Measurements from ENCODE around the gene SHROOM3.

Gene SHROOM3

DNA sequence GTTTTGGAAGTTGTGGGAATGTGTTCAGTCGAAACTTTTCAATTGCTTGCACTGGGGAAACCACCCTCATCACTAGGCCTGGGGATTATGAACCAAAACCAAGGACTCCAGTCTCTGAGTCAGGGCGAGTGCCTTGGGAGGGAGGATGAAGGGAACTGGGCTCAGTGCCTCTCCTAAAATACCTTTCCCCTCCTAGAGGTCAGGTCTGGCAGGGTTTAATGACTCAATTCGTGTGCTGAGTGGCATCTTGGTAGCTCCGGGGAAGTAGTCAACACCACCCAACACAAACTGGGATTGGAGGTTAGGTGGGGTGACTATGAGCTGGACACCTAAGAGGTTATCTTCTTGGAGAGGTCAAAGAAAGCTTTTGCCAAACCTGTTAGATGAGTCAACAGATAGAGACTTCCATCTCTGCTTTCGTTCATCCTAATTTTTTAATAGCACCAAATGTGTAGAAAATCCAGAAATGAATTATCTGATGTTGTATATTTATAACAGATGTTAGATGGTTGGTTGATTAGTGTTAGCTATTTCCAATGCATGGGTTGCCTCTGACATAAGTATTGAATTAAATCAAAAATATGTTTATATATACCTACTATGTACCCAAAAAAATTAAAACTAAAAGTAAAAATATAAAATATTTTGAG is 202.8 kb downstream of the SHROOM3 start:
- DNase-seq (ENCODE audit: low spot score): no peak
- TF ChIP-seq, protein P1, sequence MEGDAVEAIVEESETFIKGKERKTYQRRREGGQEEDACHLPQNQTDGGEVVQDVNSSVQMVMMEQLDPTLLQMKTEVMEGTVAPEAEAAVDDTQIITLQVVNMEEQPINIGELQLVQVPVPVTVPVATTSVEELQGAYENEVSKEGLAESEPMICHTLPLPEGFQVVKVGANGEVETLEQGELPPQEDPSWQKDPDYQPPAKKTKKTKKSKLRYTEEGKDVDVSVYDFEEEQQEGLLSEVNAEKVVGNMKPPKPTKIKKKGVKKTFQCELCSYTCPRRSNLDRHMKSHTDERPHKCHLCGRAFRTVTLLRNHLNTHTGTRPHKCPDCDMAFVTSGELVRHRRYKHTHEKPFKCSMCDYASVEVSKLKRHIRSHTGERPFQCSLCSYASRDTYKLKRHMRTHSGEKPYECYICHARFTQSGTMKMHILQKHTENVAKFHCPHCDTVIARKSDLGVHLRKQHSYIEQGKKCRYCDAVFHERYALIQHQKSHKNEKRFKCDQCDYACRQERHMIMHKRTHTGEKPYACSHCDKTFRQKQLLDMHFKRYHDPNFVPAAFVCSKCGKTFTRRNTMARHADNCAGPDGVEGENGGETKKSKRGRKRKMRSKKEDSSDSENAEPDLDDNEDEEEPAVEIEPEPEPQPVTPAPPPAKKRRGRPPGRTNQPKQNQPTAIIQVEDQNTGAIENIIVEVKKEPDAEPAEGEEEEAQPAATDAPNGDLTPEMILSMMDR (IDR thresholded peaks at IDR 0.05; ENCODE audit: borderline replicate concordance, control extremely low read depth, extremely low read depth, insufficient read depth, missing control alignments): no peak
- in situ Hi-C loops (cut with MboI; ENCODE audit: low sequenced_read_pairs, unreplicated experiment): no loop called here

DNA sequence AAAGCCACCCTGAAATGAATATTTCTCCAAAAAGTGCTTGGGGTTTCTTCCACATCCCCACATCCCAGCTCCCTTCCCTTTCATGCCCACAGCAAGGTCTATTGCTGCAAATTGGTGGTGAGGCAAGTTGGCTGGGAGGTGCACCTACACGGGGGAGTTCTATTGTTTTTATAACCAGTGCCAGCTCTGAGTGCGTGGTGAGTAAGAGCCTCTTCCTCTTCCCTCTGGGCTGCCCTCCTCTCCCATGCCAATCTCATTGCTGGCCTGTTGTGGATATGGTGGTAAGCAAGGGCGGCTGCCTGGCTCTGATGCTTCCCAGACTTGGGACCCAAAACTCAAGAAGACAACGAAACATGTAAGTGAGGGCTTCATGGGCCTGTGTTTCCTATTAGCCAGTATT is 204.3 kb downstream of the SHROOM3 start:
- DNase-seq (ENCODE audit: low spot score): no peak
- in situ Hi-C loops (cut with MboI; ENCODE audit: low sequenced_read_pairs, unreplicated experiment): no loop called here
- TF ChIP-seq, protein P1 (IDR thresholded peaks at IDR 0.05; ENCODE audit: borderline replicate concordance, control extremely low read depth, extremely low read depth, insufficient read depth, missing control alignments): no peak

DNA sequence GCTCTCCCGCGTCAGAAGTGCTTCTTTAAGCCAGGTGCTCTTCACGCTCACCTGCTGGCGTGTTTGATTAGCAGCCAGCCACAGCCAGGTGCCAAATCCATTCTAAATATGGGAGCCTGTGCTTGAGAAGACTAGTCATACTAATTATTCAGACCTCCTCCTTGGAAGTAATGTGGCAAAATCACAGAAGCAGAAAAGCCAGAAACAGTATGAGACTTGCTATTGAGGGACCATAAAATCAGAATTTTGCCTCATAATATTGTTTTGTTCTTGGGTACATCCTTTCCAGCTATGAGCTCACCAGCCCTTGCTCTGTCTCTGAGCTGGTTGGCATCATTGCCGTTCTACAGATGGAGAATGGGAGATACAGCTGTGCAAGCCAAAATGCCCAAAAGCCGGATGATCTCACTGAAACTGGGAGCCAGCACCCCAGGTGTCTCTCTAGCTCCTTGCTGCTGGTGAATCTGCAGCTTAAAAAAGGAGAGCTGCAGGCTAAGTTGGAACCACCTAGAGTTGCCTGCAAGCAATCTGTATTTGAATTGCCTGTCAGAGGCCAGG is 205.4 kb downstream of the SHROOM3 start:
- in situ Hi-C loops (cut with MboI; ENCODE audit: low sequenced_read_pairs, unreplicated experiment): no loop called here
- no peak for DNase-seq (ENCODE audit: low spot score)
- TF ChIP-seq, protein P1 (IDR thresholded peaks at IDR 0.05; ENCODE audit: borderline replicate concordance, control extremely low read depth, extremely low read depth, insufficient read depth, missing control alignments): no peak

DNA sequence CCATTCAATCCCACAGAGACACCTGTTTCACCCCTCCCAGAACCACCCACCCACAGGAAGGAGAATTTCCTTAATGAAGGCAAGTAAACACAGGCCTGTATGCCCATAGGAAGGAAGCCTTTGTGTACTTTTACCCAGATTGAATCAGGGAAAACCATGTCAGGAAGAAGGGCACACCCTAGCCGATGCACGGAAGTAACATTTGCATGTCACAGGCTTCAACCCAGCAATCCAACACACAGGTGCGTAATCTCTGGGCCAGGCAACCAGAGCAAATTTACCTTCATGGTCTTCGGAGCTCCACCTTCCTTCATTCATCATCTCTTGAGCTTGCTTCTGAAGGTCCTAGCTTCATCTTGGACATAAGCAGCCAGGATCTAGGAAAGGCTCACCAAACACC is 206.3 kb downstream of the SHROOM3 start:
- DNase-seq (ENCODE audit: low spot score): no peak
- in situ Hi-C loops (cut with MboI; ENCODE audit: low sequenced_read_pairs, unreplicated experiment): no loop called here
- TF ChIP-seq, protein P1 (IDR thresholded peaks at IDR 0.05; ENCODE audit: borderline replicate concordance, control extremely low read depth, extremely low read depth, insufficient read depth, missing control alignments): no peak

DNA sequence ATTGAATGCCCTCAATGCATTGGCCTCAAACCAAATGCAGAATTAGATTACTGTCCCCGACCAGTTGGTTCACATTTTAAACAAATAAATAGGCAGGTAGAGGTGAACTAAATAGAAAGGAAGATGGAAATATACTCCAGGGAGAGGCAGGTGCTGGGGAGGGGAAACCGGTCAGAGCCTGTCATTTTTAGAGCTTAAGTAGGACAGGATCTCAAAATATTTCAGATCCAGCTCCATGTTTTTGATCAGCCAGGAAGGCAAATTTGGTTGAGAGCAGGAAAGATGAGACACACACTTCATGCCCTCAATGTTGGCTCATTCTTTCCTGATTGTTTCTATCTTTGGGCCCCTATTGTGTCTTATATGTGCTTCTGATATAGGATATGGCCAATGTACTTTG is 206.7 kb downstream of the SHROOM3 start:
- TF ChIP-seq, protein P1 (IDR thresholded peaks at IDR 0.05; ENCODE audit: borderline replicate concordance, control extremely low read depth, extremely low read depth, insufficient read depth, missing control alignments): no peak
- no peak for DNase-seq (ENCODE audit: low spot score)
- in situ Hi-C loops (cut with MboI; ENCODE audit: low sequenced_read_pairs, unreplicated experiment): no loop called here

DNA sequence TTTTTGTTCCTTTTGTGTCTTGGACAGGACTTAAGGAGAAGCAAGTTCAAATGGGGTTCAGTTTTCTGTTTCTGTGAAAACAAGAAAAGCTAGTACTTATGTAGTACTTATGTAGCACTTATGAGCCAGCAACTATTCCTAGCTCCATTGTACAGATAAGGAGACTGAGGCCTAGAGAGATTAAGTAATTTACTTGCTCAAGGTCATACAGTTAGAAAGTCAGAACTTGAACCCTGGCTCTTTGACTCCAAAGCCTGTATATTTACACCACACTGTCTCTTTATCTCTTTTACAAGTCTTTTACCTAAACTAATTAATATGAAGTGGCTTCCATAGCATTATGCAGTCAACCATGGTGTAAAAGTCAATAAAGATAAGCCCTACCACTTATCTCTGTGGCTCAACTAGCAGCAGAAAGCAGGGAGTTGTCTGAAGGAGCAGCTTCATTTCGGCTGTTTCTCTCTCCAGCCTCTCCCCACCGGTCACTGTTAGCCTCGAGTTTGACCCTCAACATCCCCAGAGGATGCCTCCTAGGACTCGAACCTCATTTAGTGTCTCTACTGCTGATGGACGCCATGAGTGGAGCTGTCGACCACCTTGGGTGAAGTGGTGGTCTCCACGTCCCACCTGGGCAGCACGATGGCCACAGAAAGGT is 209.9 kb downstream of the SHROOM3 start:
- DNase-seq (ENCODE audit: low spot score): no peak
- TF ChIP-seq, protein P1 (IDR thresholded peaks at IDR 0.05; ENCODE audit: borderline replicate concordance, control extremely low read depth, extremely low read depth, insufficient read depth, missing control alignments): no peak
- in situ Hi-C loops (cut with MboI; ENCODE audit: low sequenced_read_pairs, unreplicated experiment): no loop called here

All from GM13976 (cell line).